GM23338 (cell line): ENCODE data around the gene TCF3. TPM values are rescaled to one million over a fixed set of nuclear protein-coding genes. Genes with fewer than 3 reads are reported as not detected.
"Not testable (repeated sequence)": the region's sequence is repeated elsewhere in the genome, so short reads cannot be mapped to it uniquely, and the experiment has no call there.

ENCODE experiments used
- ATAC-seq: fragments of 200-7000 bp; cut with Tn5 transposase; 3 replicates; pipeline ENCODE4 v1.9.1; 2020
- DNase-seq: peaks from one replicate; pipeline ENCODE4 v3.0.0-alpha.2; 2015; ENCODE audit warnings: low spot score
- H2AFZ ChIP-seq: fragments of 200-600 bp; sonication (generic); 2 replicates; pipeline ENCODE4 v1.8.0; 2016; ENCODE audit warnings: antibody characterized with exemption, mild to moderate bottlenecking, moderate library complexity
- H3F3A ChIP-seq: fragments of 200-600 bp; sonication (generic); replicated peaks from 2 replicates; pipeline ENCODE4 v1.8.0; 2017; ENCODE audit warnings: antibody characterized with exemption, mixed run types, low read depth
- H3K27ac ChIP-seq: fragments of 200-600 bp; sonication (generic); 2 replicates; pipeline ENCODE4 v1.6.1; 2016; ENCODE audit warnings: low read depth
- H3K27me3 ChIP-seq: fragments of 200-600 bp; sonication (generic); 2 replicates; pipeline ENCODE4 v1.8.0; 2016; ENCODE audit warnings: mild to moderate bottlenecking, mixed run types, moderate library complexity; ENCODE audit not compliant: insufficient read depth
- H3K36me3 ChIP-seq: fragments of 200-600 bp; sonication (generic); 2 replicates; pipeline ENCODE4 v1.8.0; 2016; ENCODE audit warnings: mild to moderate bottlenecking; ENCODE audit not compliant: insufficient read depth
- H3K4me1 ChIP-seq: fragments of 200-600 bp; sonication (generic); 2 replicates; pipeline ENCODE4 v1.8.0; 2016; ENCODE audit warnings: mild to moderate bottlenecking, moderate library complexity; ENCODE audit not compliant: insufficient read depth
- H3K4me2 ChIP-seq: fragments of 200-600 bp; sonication (generic); 2 replicates; pipeline ENCODE4 v1.7.1; 2017; ENCODE audit warnings: mixed run types
- H3K4me3 ChIP-seq: fragments of 200-600 bp; sonication (generic); 2 replicates; pipeline ENCODE4 v1.6.1; 2016; ENCODE audit warnings: mixed run types
- H3K79me2 ChIP-seq: fragments of 200-600 bp; sonication (generic); replicated peaks from 2 replicates; pipeline ENCODE4 v1.8.0; 2017; ENCODE audit warnings: mild to moderate bottlenecking; ENCODE audit not compliant: insufficient read depth
- H3K9me2 ChIP-seq: fragments of 200-600 bp; sonication (generic); 2 replicates; pipeline ENCODE4 v1.8.0; 2017; ENCODE audit not compliant: insufficient read depth
- H4K20me1 ChIP-seq: fragments of 200-600 bp; sonication (generic); replicated peaks from 2 replicates; pipeline ENCODE4 v1.8.0; 2017; ENCODE audit warnings: mild to moderate bottlenecking; ENCODE audit not compliant: insufficient read depth
- H3K27ac Mint-ChIP-seq: 2 replicates; pipeline ENCODE4 v1.8.0; 2020; ENCODE audit warnings: inconsistent platforms, mild to moderate bottlenecking, moderate library complexity, mixed read lengths
- H3K27me3 Mint-ChIP-seq: 3 replicates; pipeline ENCODE4 v1.8.0; 2022; ENCODE audit warnings: low read depth, mild to moderate bottlenecking, moderate library complexity, mixed read lengths, inconsistent platforms; ENCODE audit not compliant: insufficient read depth, poor library complexity
- H3K36me3 Mint-ChIP-seq: 3 replicates; pipeline ENCODE4 v1.8.0; 2021; ENCODE audit warnings: low read depth, mild to moderate bottlenecking, inconsistent platforms, moderate library complexity, mixed read lengths
- H3K4me1 Mint-ChIP-seq: 3 replicates; pipeline ENCODE4 v1.8.0; 2020; ENCODE audit warnings: mild to moderate bottlenecking, inconsistent platforms, mixed read lengths
- H3K4me3 Mint-ChIP-seq: 3 replicates; pipeline ENCODE4 v1.8.0; 2021; ENCODE audit warnings: moderate library complexity, mild to moderate bottlenecking, inconsistent platforms, mixed read lengths
- H3K9me3 Mint-ChIP-seq: 3 replicates; pipeline ENCODE4 v1.8.0; 2020; ENCODE audit warnings: moderate library complexity, mild to moderate bottlenecking, inconsistent platforms, mixed read lengths
- CREB1 ChIP-seq: fragments of 250-450 bp; sonication (Bioruptor Pico); IDR thresholded peaks from 2 replicates; pipeline ENCODE4 v1.5.0; 2020; ENCODE audit warnings: low read depth, mild to moderate bottlenecking, moderate library complexity
- ETS1 ChIP-seq: IDR thresholded peaks from 2 replicates; pipeline ENCODE4 v1.6.1; 2016; ENCODE audit warnings: antibody characterized with exemption
- EZH2 ChIP-seq: fragments of 200-600 bp; sonication (generic); IDR thresholded peaks from one replicate; pipeline ENCODE4 v1.8.0; 2017; ENCODE audit warnings: antibody characterized with exemption, mild to moderate bottlenecking, low read depth; ENCODE audit not compliant: unreplicated experiment
- JUNB ChIP-seq: IDR thresholded peaks from one replicate; pipeline ENCODE4 v1.6.1; 2016; ENCODE audit warnings: antibody characterized with exemption; ENCODE audit not compliant: unreplicated experiment
- NANOG ChIP-seq: IDR thresholded peaks from 2 replicates; pipeline ENCODE4 v1.6.1; 2016; ENCODE audit warnings: antibody characterized with exemption, borderline replicate concordance
- ZNF114 ChIP-seq: fragments of 250-450 bp; sonication (Bioruptor Pico); IDR thresholded peaks from 2 replicates; pipeline ENCODE4 v1.5.0; 2020; ENCODE audit warnings: mild to moderate bottlenecking, moderate library complexity
- ZNF331 ChIP-seq: fragments of 250-450 bp; sonication (Bioruptor Pico); IDR thresholded peaks from 2 replicates; pipeline ENCODE4 v1.5.0; 2020; ENCODE audit warnings: low read depth, mild to moderate bottlenecking, moderate library complexity
- ZNF462 ChIP-seq: fragments of 250-450 bp; sonication (Bioruptor Pico); IDR thresholded peaks from 2 replicates; pipeline ENCODE4 v1.5.0; 2020; ENCODE audit warnings: mild to moderate bottlenecking, moderate library complexity
- polyA plus RNA-seq: library from polyadenylated mRNA; unstranded; fragments of >200 nt; fragmentation: Nextera tagmentation; extraction: Ambion mirVana; gene quantifications from 2 replicates; pipeline ENCODE4 v1.2.1, GENCODE V29; 2016
- total RNA-seq: library from RNA; depleted of rRNA; stranded (reverse); fragments of >200 nt; shearing (Covaris generic); gene quantifications from 2 replicates; pipeline ENCODE4 v1.2.3, GENCODE V29; 2014
- TF ChIP-seq, protein P1 (sequence below), 2 experiments: fragments of 200-600 bp in 1 of 2; sonication (generic) in 1 of 2; conservative IDR thresholded peaks; 2 replicates each; pipeline versions ENCODE4 v1.5.1 to v1.6.1; 2016 to 2017; ENCODE audit warnings: antibody characterized with exemption in 2 of 2, low read depth in 2 of 2, mild to moderate bottlenecking in 2 of 2, moderate library complexity in 1 of 2

Gene TCF3
- total and polyA plus RNA-seq, 2 experiments from 2014 or later: 166 to 383 TPM

- not testable (repeated sequence) for DNase-seq, H3K27ac Mint-ChIP-seq, H3K9me2 ChIP-seq, H3K36me3 Mint-ChIP-seq, H3K4me2 ChIP-seq, H3K4me1 ChIP-seq, H3K27ac ChIP-seq, H3K4me1 Mint-ChIP-seq, H3K27me3 ChIP-seq, H2AFZ ChIP-seq, H3K36me3 ChIP-seq, H3K4me3 ChIP-seq, H3K4me3 Mint-ChIP-seq, H3K79me2 ChIP-seq, H3F3A ChIP-seq, ATAC-seq, H4K20me1 ChIP-seq
- Mint-ChIP-seq H3K9me3 (peaks cover 27% of the 10 kb centered on the region), H3K27me3 (peaks cover 15% of the 10 kb centered on the region)
Measured at GRCh38 chr19:1695481-1695880, 43.1 kb upstream of the TCF3 start.

DNA sequence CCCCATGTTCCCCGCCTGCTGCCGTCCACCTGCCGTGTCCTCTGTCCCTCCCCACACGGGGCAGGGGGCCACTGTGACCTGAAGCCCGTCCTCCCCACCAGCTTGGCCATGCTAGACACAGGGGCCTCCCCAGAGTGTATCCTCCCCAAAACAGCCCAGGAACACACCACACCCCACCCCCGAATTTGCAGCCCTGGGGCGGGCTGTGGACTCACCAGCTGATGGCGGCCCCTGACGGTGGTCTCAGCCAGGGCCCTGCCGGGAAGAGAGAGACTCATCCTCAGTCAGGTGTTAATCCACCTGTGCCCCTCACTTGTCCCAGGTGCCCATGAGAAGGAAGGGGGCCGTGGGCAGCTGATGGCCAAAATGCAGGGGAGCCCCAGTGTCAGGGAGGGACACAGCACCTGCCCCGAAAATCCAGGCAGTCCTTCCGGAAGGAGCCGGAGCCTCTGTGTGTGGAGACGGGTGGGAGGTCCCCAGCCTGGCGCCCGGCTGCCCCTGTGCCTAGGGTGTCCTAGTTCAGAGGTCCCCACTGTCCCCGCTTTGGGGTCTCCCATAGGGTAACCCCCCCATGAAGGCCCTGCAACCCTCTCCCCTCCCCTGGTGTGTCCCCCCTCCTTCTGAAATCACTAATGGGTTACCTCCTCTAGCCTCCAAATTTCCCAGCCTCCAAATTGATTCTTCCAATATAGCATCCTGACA lies 39.3 kb upstream of the TCF3 start:
- Histone ChIP-seq H2AFZ (no peak overlapping the region; the same call in 1 of the 2 replicates), H3K27me3 (0 out of 2 replicates have a peak, but pooled peaks cover 2% of the 10 kb centered on the region), H4K20me1 (no peaks in the 10 kb centered on the region), H3K4me2 (no peak overlapping the region; the same call in 1 of the 2 replicates), H3K4me3 (peak overlapping the region; percentile 46; the same call in 1 of the 2 replicates), H3K4me1 (peaks cover 3% of the 10 kb centered on the region; the same call in 1 of the 2 replicates), H3F3A (no peaks in the 10 kb centered on the region; the same call in 1 of the 2 replicates), H3K79me2 (no peaks in the 10 kb centered on the region), H3K36me3 (no peaks in the 10 kb centered on the region), H3K27ac (no peak overlapping the region), H3K9me2 (no peaks in the 10 kb centered on the region)
- Mint-ChIP-seq H3K4me1 (no peaks in the 10 kb centered on the region), H3K9me3 (peaks cover 23% of the 10 kb centered on the region), H3K27ac (no peak overlapping the region), H3K36me3 (peaks cover 9% of the 10 kb centered on the region; the same call in 1 of the 3 replicates), H3K27me3 (peaks cover 16% of the 10 kb centered on the region), H3K4me3 (no peak overlapping the region)
- DNase-seq: no peak
- no peak; the same call in 2 of the 3 replicates for ATAC-seq
- no peak for TF ChIP-seq ETS1
- TF ChIP-seq CREB1 (CRISPR knock-in tag): no peak
- TF ChIP-seq, protein P1, sequence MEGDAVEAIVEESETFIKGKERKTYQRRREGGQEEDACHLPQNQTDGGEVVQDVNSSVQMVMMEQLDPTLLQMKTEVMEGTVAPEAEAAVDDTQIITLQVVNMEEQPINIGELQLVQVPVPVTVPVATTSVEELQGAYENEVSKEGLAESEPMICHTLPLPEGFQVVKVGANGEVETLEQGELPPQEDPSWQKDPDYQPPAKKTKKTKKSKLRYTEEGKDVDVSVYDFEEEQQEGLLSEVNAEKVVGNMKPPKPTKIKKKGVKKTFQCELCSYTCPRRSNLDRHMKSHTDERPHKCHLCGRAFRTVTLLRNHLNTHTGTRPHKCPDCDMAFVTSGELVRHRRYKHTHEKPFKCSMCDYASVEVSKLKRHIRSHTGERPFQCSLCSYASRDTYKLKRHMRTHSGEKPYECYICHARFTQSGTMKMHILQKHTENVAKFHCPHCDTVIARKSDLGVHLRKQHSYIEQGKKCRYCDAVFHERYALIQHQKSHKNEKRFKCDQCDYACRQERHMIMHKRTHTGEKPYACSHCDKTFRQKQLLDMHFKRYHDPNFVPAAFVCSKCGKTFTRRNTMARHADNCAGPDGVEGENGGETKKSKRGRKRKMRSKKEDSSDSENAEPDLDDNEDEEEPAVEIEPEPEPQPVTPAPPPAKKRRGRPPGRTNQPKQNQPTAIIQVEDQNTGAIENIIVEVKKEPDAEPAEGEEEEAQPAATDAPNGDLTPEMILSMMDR (conservative IDR thresholded peaks at IDR 0.05; ENCODE audit: low read depth in 2 of 2): no peak
- no peak for TF ChIP-seq ZNF331 (CRISPR knock-in tag)
- no peak for TF ChIP-seq ZNF114
- TF ChIP-seq JUNB: no peak
- no peak for TF ChIP-seq EZH2
- no peak for TF ChIP-seq ZNF462 (CRISPR knock-in tag)
- TF ChIP-seq NANOG: no peak
